SK-N-SH (cell line): ENCODE data around the gene BRCA1. TPM values are rescaled to one million over a fixed set of nuclear protein-coding genes. Genes with fewer than 3 reads are reported as not detected.
"Not testable (repeated sequence)": the region's sequence is repeated elsewhere in the genome, so short reads cannot be mapped to it uniquely, and the experiment has no call there.

Experiments used
- CTCF ChIA-PET: fragments of 300-600, 350-600 bp; formaldehyde crosslinking; extraction: SDS; loops from one replicate; lab custom pipeline; 2021; lab: Yijun Ruan, JAX
- POLR2A ChIA-PET: fragments of 350-600 bp; sonication (Branson Sonifier 250); formaldehyde crosslinking; extraction: SDS; loops from one replicate; lab custom pipeline; 2020; ENCODE audit warnings: antibody characterized with exemption, inconsistent platforms; lab: Yijun Ruan, JAX
- DNase-seq: peaks from one replicate; pipeline ENCODE4 v3.0.0; 2012
- H2AFZ ChIP-seq: fragments of 200-600 bp; sonication (generic); 2 replicates; pipeline ENCODE4 v1.8.1; 2016; ENCODE audit warnings: antibody characterized with exemption, mild to moderate bottlenecking, low read depth
- H3F3A ChIP-seq: fragments of 200-600 bp; sonication (generic); replicated peaks from 2 replicates; pipeline ENCODE3; 2016; ENCODE audit warnings: antibody characterized with exemption, mild to moderate bottlenecking; ENCODE audit not compliant: insufficient read depth
- H3K27ac ChIP-seq, 2 experiments: fragments of 200-500 bp in 1 of 2; fragments of 200-600 bp in 1 of 2; sonication (Bioruptor generic) in 1 of 2; sonication (generic), shearing (Covaris generic) in 1 of 2; 2 replicates each; pipeline versions ENCODE4 v1.5.1 to v1.6.1; 2014 to 2016; ENCODE audit warnings: low read depth in 2 of 2, inconsistent platforms in 1 of 2, low read length in 1 of 2, mild to moderate bottlenecking in 1 of 2, mixed read lengths in 1 of 2
- H3K27me3 ChIP-seq: fragments of 200-600 bp; sonication (generic), shearing (Covaris generic); 2 replicates; pipeline ENCODE4 v1.6.1; 2016; ENCODE audit warnings: mixed run types; ENCODE audit not compliant: insufficient read depth
- H3K36me3 ChIP-seq, 2 experiments: fragments of 200-500 bp in 1 of 2; fragments of 200-600 bp in 1 of 2; sonication (Bioruptor generic) in 1 of 2; sonication (generic) in 1 of 2; replicated peaks in 1 of 2; 2 replicates each; pipeline versions ENCODE3 to v1.5.1; 2014 to 2016; ENCODE audit warnings: low read length in 1 of 2, mild to moderate bottlenecking in 1 of 2; ENCODE audit not compliant: insufficient read depth in 2 of 2, control insufficient read depth in 1 of 2
- H3K4me1 ChIP-seq, 2 experiments: fragments of 200-500 bp in 1 of 2; fragments of 200-600 bp in 1 of 2; sonication (Bioruptor generic) in 1 of 2; sonication (generic), shearing (Covaris generic) in 1 of 2; 2 replicates each; pipeline versions ENCODE4 v1.5.1 to v1.6.1; 2014 to 2016; ENCODE audit warnings: low read depth in 1 of 2, low read length in 1 of 2, mixed run types in 1 of 2; ENCODE audit not compliant: insufficient read depth in 2 of 2, control insufficient read depth in 1 of 2
- H3K4me2 ChIP-seq: fragments of 200-600 bp; sonication (generic), shearing (Covaris generic); 2 replicates; pipeline ENCODE4 v1.6.1; 2017; ENCODE audit warnings: mixed run types
- H3K4me3 ChIP-seq, 2 experiments: fragments of 200-500 bp in 1 of 2; fragments of 200-600 bp in 1 of 2; sonication (Bioruptor generic) in 1 of 2; sonication (generic), shearing (Covaris generic) in 1 of 2; 2 replicates each; pipeline versions ENCODE4 v1.5.1 to v1.8.1; 2014 to 2016; ENCODE audit warnings: low read depth in 2 of 2, inconsistent platforms in 1 of 2, low read length in 1 of 2, mild to moderate bottlenecking in 1 of 2, mixed read lengths in 1 of 2, moderate library complexity in 1 of 2
- H3K79me2 ChIP-seq: fragments of 200-600 bp; sonication (generic); 2 replicates; pipeline ENCODE4 v1.8.1; 2017; ENCODE audit warnings: mild to moderate bottlenecking; ENCODE audit not compliant: insufficient read depth
- H3K9ac ChIP-seq: fragments of 200-600 bp; sonication (generic); 2 replicates; pipeline ENCODE4 v1.6.1; 2017; ENCODE audit warnings: mixed run types
- H3K9me2 ChIP-seq: fragments of 200-600 bp; sonication (generic); 2 replicates; pipeline ENCODE4 v1.6.1; 2017; ENCODE audit warnings: mixed run types
- H3K9me3 ChIP-seq: fragments of 200-600 bp; sonication (generic); 2 replicates; pipeline ENCODE4 v1.6.1; 2017; ENCODE audit warnings: mixed run types, mild to moderate bottlenecking, moderate library complexity
- H4K20me1 ChIP-seq: fragments of 200-600 bp; sonication (generic); 2 replicates; pipeline ENCODE4 v1.6.1; 2017; ENCODE audit warnings: mild to moderate bottlenecking, mixed run types; ENCODE audit not compliant: insufficient read depth
- CTCF ChIP-seq: fragments of 200-600 bp; sonication (generic); IDR thresholded peaks from 2 replicates; pipeline ENCODE4 v1.6.1; 2017; ENCODE audit warnings: antibody characterized with exemption, mild to moderate bottlenecking, moderate library complexity
- EP300 ChIP-seq, 2 experiments: IDR thresholded peaks; 2 replicates each; pipeline versions ENCODE4 v1.4.0 to v1.6.1; 2012; ENCODE audit warnings: borderline replicate concordance in 1 of 2, low read depth in 1 of 2, low read length in 1 of 2
- FOSL2 ChIP-seq: IDR thresholded peaks from 2 replicates; pipeline ENCODE4 v1.4.0; 2012; ENCODE audit warnings: low read depth, mild to moderate bottlenecking, moderate library complexity, borderline replicate concordance
- FOXJ3 ChIP-seq: sonication (generic); formaldehyde crosslinking; IDR thresholded peaks from 2 replicates; pipeline ENCODE4 v1.5.1; 2020; ENCODE audit warnings: mild to moderate bottlenecking, missing genetic modification reagents
- GATA2 ChIP-seq: sonication (generic); formaldehyde crosslinking; IDR thresholded peaks from 2 replicates; pipeline ENCODE4 v1.5.0; 2020; ENCODE audit warnings: mild to moderate bottlenecking, missing genetic modification reagents
- SIN3A ChIP-seq: IDR thresholded peaks from 2 replicates; pipeline ENCODE4 v1.6.1; 2012; ENCODE audit warnings: low read depth, mild to moderate bottlenecking, low read length, moderate library complexity, borderline replicate concordance
- TCF12 ChIP-seq: IDR thresholded peaks from 2 replicates; pipeline ENCODE4 v1.4.0; 2012
- USF2 ChIP-seq: fragments of 150-350 bp; IDR thresholded peaks from 2 replicates; pipeline ENCODE4 v1.6.1; 2017; ENCODE audit warnings: antibody characterized with exemption, low read length, low read depth, borderline replicate concordance
- ZBTB33 ChIP-seq: IDR thresholded peaks from 2 replicates; pipeline ENCODE4 v1.4.0; 2012; ENCODE audit warnings: low read depth, borderline replicate concordance
- WGBS: methylation state at CpG from one replicate; pipeline ENCODE4 v1.1.6; 2017; ENCODE audit warnings: low lambda C conversion rate; 5-methylcytosine and 5-hydroxymethylcytosine counted together
- polyA plus RNA-seq, 3 experiments: library from polyadenylated mRNA; depleted of rRNA; stranded (reverse); fragments of >200 nt; gene quantifications; 2 replicates each; pipeline ENCODE4 v1.2.3, GENCODE V29; 2012

BRCA1 gene
- polyA plus RNA-seq, 1 of the 3 experiments (the other 2 are of a cell fraction): 11.2 TPM

- CTCF ChIA-PET: interaction anchor here (0.9 kb wide), 1 partner anchor 14 kb away, joined by 3 read pairs; no protein-coding TSS in a partner anchor
- H3K9ac ChIP-seq: no peak overlapping the region
- no peaks in the 10 kb centered on the region for H3K27me3 ChIP-seq
- POLR2A ChIA-PET: no interaction called here
- H3K79me2 ChIP-seq: peaks cover 37% of the 10 kb centered on the region
- peak overlapping the region in 1 of 2 experiments; percentile 25; a peak in 1 of 4 replicates for H3K27ac ChIP-seq
- no peak overlapping the region for H2AFZ ChIP-seq
- H3K4me2 ChIP-seq: no peak overlapping the region
- DNase-seq: no peak
- H4K20me1 ChIP-seq: peaks cover 40% of the 10 kb centered on the region
- no peaks in the 10 kb centered on the region for H3K9me3 ChIP-seq
- WGBS: 86% methylated on average over 5 of the region's 5 CpGs
- peaks cover 6 to 7% of the 10 kb centered on the region in 2 experiments; a peak in 2 of 4 replicates for H3K4me1 ChIP-seq
- H3K9me2 ChIP-seq: no peaks in the 10 kb centered on the region
- TF ChIP-seq GATA2: no peak
- no peak for TF ChIP-seq FOXJ3 (CRISPR knock-in tag)
- no peak for TF ChIP-seq SIN3A
- TF ChIP-seq CTCF: no peak
- TF ChIP-seq EP300 (IDR thresholded peaks at IDR 0.05; ENCODE audit: borderline replicate concordance in 1 of 2, low read depth in 1 of 2, low read length in 1 of 2): no peak
- no peak for TF ChIP-seq FOSL2
- TF ChIP-seq TCF12: no peak
- TF ChIP-seq ZBTB33: no peak
- no peak for TF ChIP-seq USF2
- no peak overlapping the region for H3K4me3 ChIP-seq
- H3K36me3 ChIP-seq: peaks cover 31 to 41% of the 10 kb centered on the region in 2 experiments
- H3F3A ChIP-seq: peaks cover 77% of the 10 kb centered on the region
These were observed 121.5 kb downstream of the BRCA1 start for GRCh38 chr17:43003542-43004172.

- DNase-seq, H2AFZ ChIP-seq, H3K9me2 ChIP-seq, H3K9me3 ChIP-seq, H3K27me3 ChIP-seq, H3K4me3 ChIP-seq, H3K27ac ChIP-seq, CTCF ChIA-PET: not testable (repeated sequence)
- WGBS: 94% methylated on average over 13 of the region's 13 CpGs
- Histone ChIP-seq H3K9ac (peak overlapping the region; percentile 24; the same call in 1 of the 2 replicates), H3K4me1 (peaks cover 6 to 11% of the 10 kb centered on the region in 2 experiments; a peak in 2 of 4 replicates), H4K20me1 (peaks cover 41% of the 10 kb centered on the region), H3K79me2 (peaks cover 41% of the 10 kb centered on the region), H3F3A (peaks cover 78% of the 10 kb centered on the region), H3K4me2 (peak overlapping the region; percentile 16; the same call in 1 of the 2 replicates), H3K36me3 (peaks cover 31 to 41% of the 10 kb centered on the region in 2 experiments)
- POLR2A ChIA-PET: interaction anchor here (1.0 kb wide), 1 partner anchor 23 kb away, joined by 3 read pairs; no protein-coding TSS in a partner anchor
These were observed 124.3 kb downstream of the BRCA1 start for GRCh38 chr17:43000894-43001293.
